IMR-90 (cell line): ENCODE measurements around the gene RTCB.

Source experiments
- BHLHE40 ChIP-seq: fragments of 150-350 bp; IDR thresholded peaks from 2 replicates; pipeline ENCODE4 v1.6.1; 2016; ENCODE audit warnings: mild to moderate bottlenecking, low read depth, low read length
- CEBPB ChIP-seq: IDR thresholded peaks from 2 replicates; pipeline ENCODE4 v1.6.1; 2012; ENCODE audit warnings: low read depth, low read length, improper control_type of control experiment
- MAFK ChIP-seq: IDR thresholded peaks from 2 replicates; pipeline ENCODE4 v1.6.1; 2012; ENCODE audit warnings: low read depth, low read length, improper control_type of control experiment
- MAZ ChIP-seq: IDR thresholded peaks from 2 replicates; pipeline ENCODE4 v1.6.1; 2012; ENCODE audit warnings: low read depth, mild to moderate bottlenecking, low read length, improper control_type of control experiment, moderate library complexity, borderline replicate concordance
- MXI1 ChIP-seq: IDR thresholded peaks from 2 replicates; pipeline ENCODE4 v1.6.1; 2012; ENCODE audit warnings: low read depth, mild to moderate bottlenecking, low read length, moderate library complexity, borderline replicate concordance
- POLR2A ChIP-seq: IDR thresholded peaks from 2 replicates; pipeline ENCODE4 v1.6.1; 2012; ENCODE audit warnings: mild to moderate bottlenecking, low read depth, low read length
- RAD21 ChIP-seq: IDR thresholded peaks from 2 replicates; pipeline ENCODE4 v1.6.1; 2012; ENCODE audit warnings: low read length, improper control_type of control experiment
- RCOR1 ChIP-seq: IDR thresholded peaks from 2 replicates; pipeline ENCODE4 v1.6.1; 2012; ENCODE audit warnings: mild to moderate bottlenecking, low read length, improper control_type of control experiment; ENCODE audit not compliant: insufficient replicate concordance
- RFX5 ChIP-seq: IDR thresholded peaks from 2 replicates; pipeline ENCODE4 v1.8.0; 2012; ENCODE audit warnings: low read depth, mild to moderate bottlenecking, low read length, moderate library complexity
- SMC3 ChIP-seq: fragments of 150-350 bp; IDR thresholded peaks from 2 replicates; pipeline ENCODE4 v1.6.1; 2016; ENCODE audit warnings: low read depth, mild to moderate bottlenecking, antibody characterized with exemption, low read length, moderate library complexity
- TF ChIP-seq, protein P1 (sequence below): conservative IDR thresholded peaks from 2 replicates; pipeline ENCODE4 v1.5.1; 2012; ENCODE audit warnings: mild to moderate bottlenecking, low read depth, low read length, improper control_type of control experiment
- TF ChIP-seq, protein P2 (sequence below): fragments of 150-350 bp; IDR thresholded peaks from 2 replicates; pipeline ENCODE4 v1.6.1; 2016; ENCODE audit warnings: low read depth, mild to moderate bottlenecking, low read length, moderate library complexity, borderline replicate concordance
- TF ChIP-seq, protein P3 (sequence below): fragments of 150-350 bp; IDR thresholded peaks from 2 replicates; pipeline ENCODE4 v1.6.1; 2017; ENCODE audit warnings: mild to moderate bottlenecking, antibody characterized with exemption, low read length, low read depth

DNA sequence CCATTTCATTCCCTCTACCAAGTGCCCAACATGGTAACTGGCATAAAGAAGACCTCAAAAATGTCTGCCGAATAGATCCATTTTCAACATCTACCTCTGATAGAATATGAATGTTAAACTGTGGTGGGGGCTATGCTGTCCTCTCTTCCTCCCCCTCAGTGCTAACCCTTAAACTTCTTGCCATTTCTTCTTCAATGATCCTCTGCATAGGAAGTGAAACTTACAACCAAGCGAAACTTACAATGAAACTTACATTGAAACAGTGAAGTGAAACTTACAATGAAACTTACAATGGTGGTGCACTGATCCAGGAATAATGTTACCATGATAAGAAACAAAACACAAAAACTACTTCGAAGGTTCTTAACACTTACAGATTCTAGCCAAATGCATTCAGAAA lies 4.7 kb downstream of the RTCB start:
- TF ChIP-seq, protein P1, sequence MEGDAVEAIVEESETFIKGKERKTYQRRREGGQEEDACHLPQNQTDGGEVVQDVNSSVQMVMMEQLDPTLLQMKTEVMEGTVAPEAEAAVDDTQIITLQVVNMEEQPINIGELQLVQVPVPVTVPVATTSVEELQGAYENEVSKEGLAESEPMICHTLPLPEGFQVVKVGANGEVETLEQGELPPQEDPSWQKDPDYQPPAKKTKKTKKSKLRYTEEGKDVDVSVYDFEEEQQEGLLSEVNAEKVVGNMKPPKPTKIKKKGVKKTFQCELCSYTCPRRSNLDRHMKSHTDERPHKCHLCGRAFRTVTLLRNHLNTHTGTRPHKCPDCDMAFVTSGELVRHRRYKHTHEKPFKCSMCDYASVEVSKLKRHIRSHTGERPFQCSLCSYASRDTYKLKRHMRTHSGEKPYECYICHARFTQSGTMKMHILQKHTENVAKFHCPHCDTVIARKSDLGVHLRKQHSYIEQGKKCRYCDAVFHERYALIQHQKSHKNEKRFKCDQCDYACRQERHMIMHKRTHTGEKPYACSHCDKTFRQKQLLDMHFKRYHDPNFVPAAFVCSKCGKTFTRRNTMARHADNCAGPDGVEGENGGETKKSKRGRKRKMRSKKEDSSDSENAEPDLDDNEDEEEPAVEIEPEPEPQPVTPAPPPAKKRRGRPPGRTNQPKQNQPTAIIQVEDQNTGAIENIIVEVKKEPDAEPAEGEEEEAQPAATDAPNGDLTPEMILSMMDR = no peak
- TF ChIP-seq POLR2A = no peak
- TF ChIP-seq RAD21 = no peak
- no peak for TF ChIP-seq SMC3
- TF ChIP-seq, protein P2, sequence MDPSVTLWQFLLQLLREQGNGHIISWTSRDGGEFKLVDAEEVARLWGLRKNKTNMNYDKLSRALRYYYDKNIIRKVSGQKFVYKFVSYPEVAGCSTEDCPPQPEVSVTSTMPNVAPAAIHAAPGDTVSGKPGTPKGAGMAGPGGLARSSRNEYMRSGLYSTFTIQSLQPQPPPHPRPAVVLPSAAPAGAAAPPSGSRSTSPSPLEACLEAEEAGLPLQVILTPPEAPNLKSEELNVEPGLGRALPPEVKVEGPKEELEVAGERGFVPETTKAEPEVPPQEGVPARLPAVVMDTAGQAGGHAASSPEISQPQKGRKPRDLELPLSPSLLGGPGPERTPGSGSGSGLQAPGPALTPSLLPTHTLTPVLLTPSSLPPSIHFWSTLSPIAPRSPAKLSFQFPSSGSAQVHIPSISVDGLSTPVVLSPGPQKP = no peak
- TF ChIP-seq MXI1 = no peak
- TF ChIP-seq BHLHE40 = no peak
- no peak for TF ChIP-seq CEBPB
- TF ChIP-seq, protein P3, sequence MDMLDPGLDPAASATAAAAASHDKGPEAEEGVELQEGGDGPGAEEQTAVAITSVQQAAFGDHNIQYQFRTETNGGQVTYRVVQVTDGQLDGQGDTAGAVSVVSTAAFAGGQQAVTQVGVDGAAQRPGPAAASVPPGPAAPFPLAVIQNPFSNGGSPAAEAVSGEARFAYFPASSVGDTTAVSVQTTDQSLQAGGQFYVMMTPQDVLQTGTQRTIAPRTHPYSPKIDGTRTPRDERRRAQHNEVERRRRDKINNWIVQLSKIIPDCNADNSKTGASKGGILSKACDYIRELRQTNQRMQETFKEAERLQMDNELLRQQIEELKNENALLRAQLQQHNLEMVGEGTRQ = no peak
- TF ChIP-seq MAZ = no peak
- TF ChIP-seq MAFK = no peak
- no peak for TF ChIP-seq RFX5
- TF ChIP-seq RCOR1 = no peak
